ENCODE results near the gene S1PR3.

The S1PR3 gene

GRCh38 chr9:88993871-88994460, 2.7 kb downstream of the S1PR3 start:
- DNase-seq: no peak

GRCh38 chr9:88994469-88995199, 3.4 kb downstream of the S1PR3 start:
- no peak for DNase-seq

- DNase-seq: no peak
Measured at GRCh38 chr9:88995200-88995577, 3.9 kb downstream of the S1PR3 start.

GRCh38 chr9:88995627-88996026, 4.4 kb downstream of the S1PR3 start:
- DNase-seq: no peak

- no peak for DNase-seq
Measured at GRCh38 chr9:88996046-88996920, 5.0 kb downstream of the S1PR3 start.

GRCh38 chr9:88996921-88997235, 5.6 kb downstream of the S1PR3 start:
- no peak for DNase-seq

- DNase-seq: no peak
Measured at GRCh38 chr9:88997646-88998045, 6.4 kb downstream of the S1PR3 start.

GRCh38 chr9:88998503-88998902, 7.2 kb downstream of the S1PR3 start:
- no peak for DNase-seq

GRCh38 chr9:88998911-88999310, 7.6 kb downstream of the S1PR3 start:
- no peak for DNase-seq

GRCh38 chr9:89000371-89000781, 9.1 kb downstream of the S1PR3 start:
- DNase-seq: no peak

- peak; percentile 67 to 73 for DNase-seq
Measured at GRCh38 chr9:89000973-89001916, 10.0 kb downstream of the S1PR3 start.

GRCh38 chr9:89001917-89002540, 10.8 kb downstream of the S1PR3 start:
- DNase-seq: no peak

- DNase-seq: no peak
Measured at GRCh38 chr9:89002987-89003386, 11.7 kb downstream of the S1PR3 start.

GRCh38 chr9:89005323-89005722, 14.1 kb downstream of the S1PR3 start:
- DNase-seq: no peak

- no peak for DNase-seq
Measured at GRCh38 chr9:89006267-89006666, 15.0 kb downstream of the S1PR3 start.

GRCh38 chr9:89006996-89007967, 16.0 kb downstream of the S1PR3 start:
- no peak for DNase-seq

- DNase-seq: no peak
Measured at GRCh38 chr9:89008055-89008743, 16.9 kb downstream of the S1PR3 start.

GRCh38 chr9:89008744-89009545, 17.7 kb downstream of the S1PR3 start:
- no peak for DNase-seq

GRCh38 chr9:89009546-89009840, 18.2 kb downstream of the S1PR3 start:
- DNase-seq: no peak

- no peak for DNase-seq
Measured at GRCh38 chr9:89010056-89010455, 18.8 kb downstream of the S1PR3 start.
